ENCODE data around the gene ARHGAP15.

- TF ChIP-seq CEBPB (IDR thresholded peaks at IDR 0.05), result no peak
- TF ChIP-seq REST (IDR thresholded peaks at IDR 0.05; ENCODE audit: low read depth), result no peak
Measured at GRCh38 chr2:143792602-143793001, 663.4 kb downstream of the ARHGAP15 start.

Measured in Ishikawa (cell line).